ENCODE results near the gene ANTKMT.
A peak's percentile ranks its signal among the peaks of the same experiment; 100 is the strongest.
"Not testable (repeated sequence)": the region's sequence is repeated elsewhere in the genome, so short reads cannot be mapped to it uniquely, and the experiment has no call there.

ANTKMT gene

GRCh38 chr16:728890-729744 lies 8.2 kb downstream of the ANTKMT start:
- DNase-seq, result no peak

GRCh38 chr16:729768-730665 lies 9.1 kb downstream of the ANTKMT start:
- no peak for DNase-seq

- no peak for DNase-seq
These were observed 9.9 kb downstream of the ANTKMT start for GRCh38 chr16:730666-731509.

GRCh38 chr16:732332-732731 lies 11.4 kb downstream of the ANTKMT start:
- no peak for DNase-seq

DNA sequence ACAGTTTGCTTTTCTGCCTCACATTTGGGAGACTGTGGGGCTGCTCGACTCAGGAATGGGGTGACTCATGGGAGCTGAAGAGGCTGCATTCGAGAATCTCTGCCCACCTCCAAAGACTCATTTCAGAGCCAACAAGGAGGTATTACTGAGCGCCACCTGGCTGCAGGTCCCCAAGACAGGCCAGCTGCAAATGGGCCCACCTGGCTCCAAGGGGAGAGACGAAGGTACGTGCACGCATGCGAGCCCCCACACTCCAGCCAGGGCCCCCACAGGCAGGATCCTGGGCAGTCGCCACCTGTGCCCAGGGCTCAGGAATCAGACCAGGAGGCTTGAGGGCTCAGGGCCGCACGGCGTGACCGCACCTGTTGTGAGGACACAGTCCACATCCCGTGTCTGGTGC lies 12.0 kb downstream of the ANTKMT start:
- no peak for DNase-seq

- no peak for DNase-seq
These were observed 12.6 kb downstream of the ANTKMT start for GRCh38 chr16:733382-734207.

GRCh38 chr16:734208-734980 lies 13.4 kb downstream of the ANTKMT start:
- no peak for DNase-seq

DNA sequence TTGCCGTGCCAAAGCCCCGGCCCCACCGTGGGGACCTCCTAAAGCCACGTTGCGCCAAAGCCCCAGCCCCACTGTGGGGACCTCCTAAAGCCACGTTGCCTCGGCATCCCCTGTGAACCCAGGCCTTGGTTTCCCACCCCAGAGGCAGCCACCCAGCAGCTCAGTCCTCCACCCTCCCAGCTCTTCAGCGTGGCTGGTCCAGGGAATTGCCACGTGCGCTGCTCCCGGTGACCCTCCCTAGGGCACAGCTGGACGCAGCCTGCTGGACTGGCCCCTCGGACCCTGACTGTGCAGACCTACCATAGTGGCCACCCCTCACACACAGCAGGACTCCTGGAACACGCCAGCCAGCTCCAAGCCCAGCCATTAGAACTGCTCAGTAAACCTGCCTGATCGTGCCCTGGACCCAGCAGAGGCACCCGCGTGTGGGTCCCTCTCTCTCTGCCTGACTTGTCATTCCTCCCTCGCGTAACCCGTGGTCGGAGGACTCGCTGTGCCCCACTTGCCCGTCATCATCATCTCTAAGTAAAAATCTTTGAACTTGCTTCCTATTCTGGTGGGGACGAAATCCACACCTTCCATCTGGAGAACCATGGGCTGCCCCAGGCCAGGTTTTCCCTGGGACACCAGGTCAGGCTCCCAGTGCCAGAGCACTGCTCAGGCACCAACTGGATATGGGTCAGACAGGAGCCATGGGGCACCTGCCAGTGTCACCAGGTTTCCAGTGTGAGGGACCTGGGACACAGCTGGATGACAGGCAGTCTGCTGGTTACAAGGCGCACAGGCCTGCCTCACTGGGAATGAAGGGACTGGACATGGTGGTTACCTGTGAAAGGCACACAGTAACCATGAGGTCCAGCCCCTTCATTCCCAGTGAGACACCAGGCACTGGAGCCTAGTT lies 14.3 kb downstream of the ANTKMT start:
- no peak for DNase-seq

DNA sequence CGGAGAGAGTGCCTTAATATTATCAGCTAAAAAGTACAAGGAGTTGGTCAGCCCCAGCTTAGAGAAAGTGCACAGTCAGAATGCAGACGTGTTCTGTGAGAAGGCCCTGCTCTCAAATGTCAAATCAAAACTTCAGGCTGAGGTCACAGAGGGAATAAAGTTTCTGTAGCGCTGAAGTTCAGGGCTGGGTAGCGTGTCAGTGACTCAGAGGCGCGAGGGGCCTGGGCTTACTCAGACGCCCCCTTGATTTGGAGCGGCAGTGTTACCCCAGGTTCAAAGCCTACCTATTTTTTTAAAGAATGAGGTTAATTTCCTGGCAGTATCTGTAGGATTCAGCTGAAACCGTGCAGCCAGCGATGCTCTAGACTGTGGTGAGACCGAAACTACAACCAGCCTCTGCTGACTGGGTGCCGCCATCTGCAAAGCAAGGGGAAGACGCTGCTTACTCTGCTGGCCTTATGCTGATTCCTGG lies 15.1 kb downstream of the ANTKMT start:
- DNase-seq, result no peak

DNA sequence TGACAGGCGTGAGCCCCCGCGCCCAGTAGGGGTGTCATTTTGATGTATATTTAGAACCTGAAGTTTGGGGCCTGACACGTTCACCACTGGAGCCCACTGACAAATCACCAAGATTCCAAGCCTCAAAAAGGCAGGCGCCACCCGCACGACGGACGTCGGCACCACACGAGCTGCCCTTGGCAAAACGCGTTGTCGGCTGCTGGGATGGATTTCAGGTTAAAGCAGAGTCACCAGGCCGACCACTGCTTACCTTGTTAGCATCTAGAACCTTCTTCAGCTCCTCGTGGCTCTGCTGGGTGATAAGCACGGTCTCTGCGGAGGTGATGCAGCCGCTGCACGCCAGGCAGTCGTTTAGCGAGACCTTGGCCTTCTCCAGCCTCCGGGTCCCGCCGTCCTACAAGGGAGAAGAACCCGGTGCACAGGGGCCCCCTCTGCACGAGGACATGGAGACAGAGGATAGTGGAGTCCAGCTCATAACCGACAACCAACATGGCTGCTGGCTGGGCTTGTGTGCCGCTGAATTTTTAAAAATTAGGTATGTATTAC lies 16.1 kb downstream of the ANTKMT start:
- DNase-seq, result no peak

GRCh38 chr16:739560-740458 lies 18.9 kb downstream of the ANTKMT start:
- no peak for DNase-seq

- DNase-seq, result no peak
These were observed 19.5 kb downstream of the ANTKMT start for GRCh38 chr16:740459-740763.

- DNase-seq, result peak; percentile 90
These were observed 20.0 kb downstream of the ANTKMT start, which contains the start of gene CIAO3 for GRCh38 chr16:740764-741505. Gene CIAO3 (minus strand): TSS chr16:740997. CDS start chr16:740985, 12 bp downstream.

DNA sequence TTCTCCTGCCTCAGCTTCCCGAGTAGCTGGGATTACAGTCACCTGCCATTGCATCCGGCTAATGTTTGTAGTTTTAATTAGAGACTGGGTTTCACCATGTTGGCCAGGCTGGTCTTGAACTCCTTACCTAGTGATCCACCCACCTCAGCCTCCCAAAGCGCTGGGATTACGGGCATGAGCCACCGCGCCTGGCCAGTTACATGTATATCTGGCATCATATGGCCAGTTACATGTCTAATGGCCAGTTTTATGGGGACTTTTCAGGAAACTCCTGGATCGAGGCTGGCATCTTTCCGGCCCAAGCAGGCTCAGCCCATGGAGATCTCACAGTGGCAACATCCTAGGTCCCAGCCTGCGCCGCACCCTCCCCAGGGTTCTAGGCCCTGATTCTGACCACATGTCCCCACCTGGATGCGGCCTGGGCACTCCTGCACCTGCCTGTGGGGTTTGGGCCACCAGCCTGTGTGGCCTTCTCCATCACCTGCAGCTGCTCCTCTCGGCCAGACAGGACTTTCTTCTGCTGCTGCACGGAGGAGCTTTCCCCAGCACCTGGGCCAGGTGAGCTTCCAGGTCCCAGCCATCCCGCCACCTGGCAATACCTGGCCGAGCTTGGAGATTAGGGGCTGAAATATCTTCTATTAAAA lies 21.2 kb downstream of the ANTKMT start:
- no peak for DNase-seq

DNA sequence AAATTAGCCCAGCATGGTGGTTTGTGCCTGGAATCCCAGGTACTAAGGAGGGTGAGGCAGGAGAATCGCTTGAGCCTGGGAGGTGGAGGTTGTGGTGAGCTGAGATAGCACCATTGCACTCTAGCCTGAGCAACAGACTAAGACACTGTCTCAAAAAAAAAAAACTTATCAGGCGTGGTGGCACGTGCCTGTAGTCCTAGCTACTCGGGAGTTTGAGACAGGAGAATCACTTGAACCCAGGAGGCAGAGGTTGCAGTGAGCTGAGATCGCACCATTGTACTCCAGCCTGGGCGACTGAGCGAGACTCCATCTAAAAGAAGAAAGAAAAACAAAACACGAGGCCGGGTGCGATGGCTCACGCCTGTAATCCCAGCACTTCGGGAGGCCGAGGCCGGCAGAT lies 21.9 kb downstream of the ANTKMT start:
- DNase-seq, result not testable (repeated sequence)

GRCh38 chr16:743794-744500 lies 23.0 kb downstream of the ANTKMT start:
- DNase-seq, result no peak

DNA sequence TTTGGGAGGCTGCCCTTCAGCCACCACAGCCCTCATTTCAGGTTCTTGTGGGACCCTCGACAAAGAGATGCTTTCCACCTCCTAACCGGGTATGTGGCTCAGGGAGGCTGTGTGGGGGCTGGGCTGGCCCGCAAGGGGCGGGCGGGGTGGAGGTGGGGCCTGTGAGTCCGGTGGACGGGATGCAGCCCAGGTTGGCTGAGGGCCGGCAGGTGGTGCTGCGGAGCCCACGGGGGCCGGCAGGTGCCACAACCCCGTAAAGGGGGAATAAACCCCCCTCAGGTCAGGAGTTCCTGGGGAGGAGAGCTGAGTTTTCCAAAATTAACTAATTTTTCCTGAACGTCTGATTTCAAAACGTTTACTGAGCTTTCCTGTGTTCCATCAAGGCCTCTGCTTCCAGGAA lies 24.8 kb downstream of the ANTKMT start:
- DNase-seq, result no peak
